Neural crest cell (in vitro differentiated cells): ENCODE data around the gene PAX5. TPM values are rescaled to one million over a fixed set of nuclear protein-coding genes. Genes with fewer than 3 reads are reported as not detected.

Experiments
- DNase-seq: peaks from one replicate; pipeline ENCODE4 v3.0.0; 2021; ENCODE audit warnings: low read depth, mixed read lengths, low spot score
- H3K27ac Mint-ChIP-seq: one replicate; pipeline ENCODE4 v1.8.0; 2021; ENCODE audit warnings: mild to moderate bottlenecking, mixed read lengths; ENCODE audit not compliant: unreplicated experiment
- H3K27me3 Mint-ChIP-seq: 2 replicates; pipeline ENCODE4 v1.8.0; 2021; ENCODE audit warnings: low read depth, mild to moderate bottlenecking, mixed read lengths
- H3K36me3 Mint-ChIP-seq: 2 replicates; pipeline ENCODE4 v1.8.0; 2021; ENCODE audit warnings: low read depth, mild to moderate bottlenecking, mixed read lengths
- H3K4me1 Mint-ChIP-seq: 2 replicates; pipeline ENCODE4 v1.8.0; 2021; ENCODE audit warnings: mixed read lengths
- H3K4me3 Mint-ChIP-seq: one replicate; pipeline ENCODE4 v1.8.0; 2021; ENCODE audit warnings: mild to moderate bottlenecking, mixed read lengths
- H3K9me3 Mint-ChIP-seq: 2 replicates; pipeline ENCODE4 v1.8.0; 2021; ENCODE audit warnings: mixed read lengths
- total RNA-seq: library from RNA; stranded (reverse); gene quantifications from 2 replicates; pipeline ENCODE4 v1.2.1, GENCODE V29; 2021
- TF ChIP-seq, protein P1 (sequence below): fragments of 200-600 bp; sonication (generic); conservative IDR thresholded peaks from 2 replicates; pipeline ENCODE4 v1.5.0; 2021; ENCODE audit warnings: antibody characterized with exemption, mild to moderate bottlenecking

PAX5 gene
- total RNA-seq, 1 donor from 2014 or later: 19.5 TPM

DNA sequence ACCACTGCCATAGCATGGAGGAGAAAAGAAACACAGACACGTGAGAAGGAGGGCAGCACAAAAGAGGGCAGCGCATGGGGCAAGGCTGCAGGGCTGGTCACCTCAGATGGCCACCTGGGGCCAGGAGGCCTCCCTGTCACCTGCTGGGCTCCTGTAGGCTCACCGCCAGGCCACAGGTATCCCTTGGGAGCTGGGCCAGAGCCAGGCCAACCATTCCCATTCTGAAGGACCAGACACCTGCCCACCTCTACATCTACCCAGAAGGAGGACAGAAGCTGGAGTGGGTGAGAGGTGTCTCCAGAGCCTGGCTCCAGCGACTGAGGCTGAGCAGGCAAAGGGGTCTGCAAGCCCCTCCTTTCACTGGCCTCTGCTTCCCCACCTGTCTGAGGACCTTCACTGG is 103.1 kb downstream of the PAX5 start:
- Mint-ChIP-seq H3K9me3 (no peaks in the 10 kb centered on the region), H3K27ac (no peak overlapping the region), H3K27me3 (peaks cover 2% of the 10 kb centered on the region), H3K36me3 (peaks cover 3% of the 10 kb centered on the region), H3K4me1 (no peaks in the 10 kb centered on the region), H3K4me3 (no peak overlapping the region)
- DNase-seq: no peak
- TF ChIP-seq, protein P1, sequence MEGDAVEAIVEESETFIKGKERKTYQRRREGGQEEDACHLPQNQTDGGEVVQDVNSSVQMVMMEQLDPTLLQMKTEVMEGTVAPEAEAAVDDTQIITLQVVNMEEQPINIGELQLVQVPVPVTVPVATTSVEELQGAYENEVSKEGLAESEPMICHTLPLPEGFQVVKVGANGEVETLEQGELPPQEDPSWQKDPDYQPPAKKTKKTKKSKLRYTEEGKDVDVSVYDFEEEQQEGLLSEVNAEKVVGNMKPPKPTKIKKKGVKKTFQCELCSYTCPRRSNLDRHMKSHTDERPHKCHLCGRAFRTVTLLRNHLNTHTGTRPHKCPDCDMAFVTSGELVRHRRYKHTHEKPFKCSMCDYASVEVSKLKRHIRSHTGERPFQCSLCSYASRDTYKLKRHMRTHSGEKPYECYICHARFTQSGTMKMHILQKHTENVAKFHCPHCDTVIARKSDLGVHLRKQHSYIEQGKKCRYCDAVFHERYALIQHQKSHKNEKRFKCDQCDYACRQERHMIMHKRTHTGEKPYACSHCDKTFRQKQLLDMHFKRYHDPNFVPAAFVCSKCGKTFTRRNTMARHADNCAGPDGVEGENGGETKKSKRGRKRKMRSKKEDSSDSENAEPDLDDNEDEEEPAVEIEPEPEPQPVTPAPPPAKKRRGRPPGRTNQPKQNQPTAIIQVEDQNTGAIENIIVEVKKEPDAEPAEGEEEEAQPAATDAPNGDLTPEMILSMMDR: no peak

DNA sequence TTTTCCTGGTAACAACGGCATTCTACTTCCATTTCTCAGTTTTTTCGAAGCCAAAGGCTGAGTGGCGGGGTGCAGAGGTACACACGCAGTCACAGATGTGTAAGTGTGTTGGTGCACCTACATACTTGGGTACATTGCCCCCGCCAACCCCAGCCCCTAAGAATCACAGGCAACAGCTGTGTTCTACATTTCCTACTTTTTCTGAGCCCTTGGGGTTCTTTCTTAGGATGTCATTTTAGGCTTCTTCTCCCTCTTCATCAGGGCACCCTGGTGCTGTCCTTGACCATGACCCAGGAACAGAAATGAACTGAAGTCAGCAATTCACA is 104.8 kb downstream of the PAX5 start:
- H3K27me3 Mint-ChIP-seq: peaks cover 4% of the 10 kb centered on the region

DNA sequence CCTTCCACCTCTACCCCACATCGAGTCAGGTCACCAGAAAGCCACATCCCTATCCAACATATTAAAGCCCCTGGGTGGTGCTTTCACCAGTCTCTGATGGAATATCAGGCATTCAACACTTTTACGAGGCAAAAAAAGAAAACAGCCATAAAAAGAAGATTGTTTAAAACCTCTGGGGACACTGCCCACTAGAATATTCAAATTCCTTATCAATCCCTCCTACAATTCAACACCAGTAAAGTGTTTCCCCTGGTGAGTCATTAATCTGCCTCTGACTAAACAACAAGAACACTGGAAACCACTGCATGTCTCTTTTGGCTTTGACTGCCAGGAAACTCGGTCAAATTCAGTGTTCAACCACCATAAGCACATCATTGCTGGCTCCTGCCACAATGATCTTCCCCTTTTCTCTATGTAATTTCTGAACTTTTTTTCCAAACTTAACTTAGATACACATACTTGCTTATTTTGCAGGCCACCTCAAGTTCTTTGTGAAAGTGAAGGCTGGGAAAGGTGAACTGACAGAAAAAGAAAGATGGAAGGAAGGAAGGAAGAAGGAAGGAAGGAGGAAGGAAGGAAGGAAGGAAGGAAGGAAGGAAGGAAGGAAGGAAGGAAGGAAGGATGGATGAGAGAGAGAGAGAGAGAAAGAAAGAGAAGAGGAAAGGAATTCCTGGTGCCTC is 105.3 kb downstream of the PAX5 start:
- no peaks in the 10 kb centered on the region for H3K4me1 Mint-ChIP-seq

More for the DNA sequence above, 104.8 kb downstream of the PAX5 start:
- H3K4me3 Mint-ChIP-seq: no peak overlapping the region
- no peak for DNase-seq
- H3K36me3 Mint-ChIP-seq: peaks cover 3% of the 10 kb centered on the region
- TF ChIP-seq, protein P1: no peak
- no peak overlapping the region for H3K27ac Mint-ChIP-seq
- H3K9me3 Mint-ChIP-seq: no peaks in the 10 kb centered on the region
- no peaks in the 10 kb centered on the region for H3K4me1 Mint-ChIP-seq

DNA sequence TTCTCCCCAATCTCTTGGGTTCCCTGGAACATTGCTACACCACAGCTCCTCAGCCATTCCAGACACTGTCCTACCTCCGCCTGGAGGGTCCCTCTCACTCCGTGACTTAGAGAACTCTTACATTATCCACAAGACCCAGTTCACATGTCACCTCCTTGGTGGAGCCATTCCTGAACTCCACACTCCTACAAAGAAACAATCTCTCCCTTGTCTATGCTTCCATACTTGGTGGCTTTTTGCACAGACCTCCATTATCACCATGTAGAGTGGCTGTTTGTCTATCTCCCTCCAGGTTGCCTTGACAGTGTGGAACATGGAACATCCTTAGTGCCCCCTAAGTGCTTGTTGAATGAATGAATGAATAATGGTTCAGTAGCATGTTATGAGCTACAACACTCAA is 105.9 kb downstream of the PAX5 start:
- Mint-ChIP-seq H3K27ac (no peak overlapping the region), H3K4me3 (no peak overlapping the region), H3K9me3 (no peaks in the 10 kb centered on the region), H3K36me3 (peaks cover 2% of the 10 kb centered on the region), H3K27me3 (peaks cover 4% of the 10 kb centered on the region), H3K4me1 (no peaks in the 10 kb centered on the region)
- DNase-seq: no peak
- TF ChIP-seq, protein P1: no peak

More for the DNA sequence above, 105.3 kb downstream of the PAX5 start:
- Mint-ChIP-seq H3K4me3 (no peak overlapping the region), H3K27me3 (peaks cover 4% of the 10 kb centered on the region), H3K27ac (no peak overlapping the region), H3K36me3 (peaks cover 3% of the 10 kb centered on the region), H3K9me3 (no peaks in the 10 kb centered on the region)
- DNase-seq: no peak
- TF ChIP-seq, protein P1: no peak

DNA sequence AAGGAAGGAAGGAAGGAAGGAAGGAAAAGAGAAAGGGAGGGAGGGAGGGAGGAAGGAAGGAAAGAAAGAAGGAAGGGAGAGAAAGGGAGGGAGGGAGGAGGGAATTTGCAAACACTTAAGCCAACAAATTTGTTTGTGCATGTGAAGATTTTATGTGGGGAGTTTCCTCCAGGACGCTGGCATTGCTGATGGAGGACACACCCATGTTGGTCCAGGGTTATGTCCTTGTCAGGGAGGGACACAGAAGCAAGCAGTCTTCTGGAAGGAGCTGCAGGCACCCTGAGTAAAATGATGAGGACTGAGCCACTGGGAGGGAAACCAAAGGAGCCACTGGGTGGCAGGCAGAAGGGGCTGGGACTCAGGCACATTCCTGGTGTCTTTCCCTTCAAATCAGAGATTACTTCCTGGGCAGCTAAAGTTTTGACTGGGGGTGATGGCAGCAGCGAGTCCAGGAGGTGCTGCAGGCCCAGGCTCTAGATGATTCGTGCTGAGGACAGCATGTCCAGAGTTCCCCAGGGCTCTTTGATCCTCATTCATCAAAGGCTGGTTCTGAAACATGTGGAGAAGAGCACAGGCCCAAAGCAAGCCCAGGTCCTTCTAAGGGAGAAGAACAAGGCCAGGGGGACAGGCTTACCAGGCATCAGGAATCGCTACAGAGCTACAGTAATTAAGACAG is 109.2 kb downstream of the PAX5 start:
- Mint-ChIP-seq H3K27ac (no peak overlapping the region), H3K4me1 (no peaks in the 10 kb centered on the region), H3K36me3 (peaks cover 2% of the 10 kb centered on the region), H3K27me3 (peaks cover 4% of the 10 kb centered on the region), H3K4me3 (no peak overlapping the region), H3K9me3 (no peaks in the 10 kb centered on the region)
- TF ChIP-seq, protein P1: no peak
- DNase-seq: no peak
